Activated CD4-positive, alpha-beta T cell treated with anti-CD3 and anti-CD28 coated beads, Interleukin-2, amount 50 U/mL, for 4 hours (primary cell): ENCODE results near the gene LRRN4.

ENCODE experiments used
- DNase-seq, 2 experiments: peaks; one replicate each; pipeline ENCODE4 v3.0.0-alpha.2; 2020

The LRRN4 gene

DNA sequence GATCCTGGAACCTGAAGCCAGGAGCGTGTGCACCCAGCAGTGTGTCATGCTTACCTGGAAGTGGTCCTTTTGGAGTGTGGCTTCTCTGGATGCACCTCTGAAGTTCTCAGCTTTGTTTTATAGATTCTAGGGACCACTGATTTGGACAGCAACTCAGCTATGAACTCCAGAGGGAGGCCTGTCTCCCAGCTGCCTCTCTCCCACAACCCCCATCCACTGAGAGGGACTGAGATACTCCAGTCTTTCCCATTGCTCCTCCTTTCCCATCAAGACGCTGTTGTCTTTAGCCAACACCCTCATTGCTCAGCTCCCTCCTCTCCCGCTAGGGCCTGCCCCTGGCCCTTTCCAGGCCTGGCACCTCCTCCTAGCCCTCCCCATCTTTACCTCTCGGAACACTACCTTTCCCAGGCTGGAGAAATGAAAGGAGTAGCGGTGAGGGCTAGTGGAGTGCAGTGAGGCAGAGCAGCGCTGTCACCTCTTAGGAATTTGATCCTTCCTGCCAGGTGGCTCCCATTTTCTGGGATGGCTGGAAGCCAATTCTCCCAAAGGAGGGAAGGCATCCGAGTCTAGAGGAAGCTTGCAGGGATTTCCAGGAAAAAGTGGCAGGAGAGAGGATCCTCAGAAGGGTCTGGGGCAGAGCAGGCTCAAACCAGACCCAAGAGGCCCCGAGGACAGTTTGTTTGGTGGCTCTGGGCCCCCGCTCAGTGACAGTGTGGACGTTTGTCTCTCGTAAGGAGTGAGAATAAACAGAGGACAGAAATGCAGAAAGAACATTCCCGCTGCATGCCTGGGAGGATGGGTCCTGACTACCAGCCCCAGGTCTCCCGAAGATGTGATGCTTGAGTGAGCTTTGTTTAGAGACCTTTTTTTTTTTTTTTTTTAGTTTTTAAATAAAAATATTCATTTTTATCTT is at the start of gene LRRN4:
LRRN4 (minus strand) TSS at position 285 of the 913 bp plus-strand sequence. CDS start 1,261 bp downstream, outside the sequence.
- DNase-seq, result no peak

DNA sequence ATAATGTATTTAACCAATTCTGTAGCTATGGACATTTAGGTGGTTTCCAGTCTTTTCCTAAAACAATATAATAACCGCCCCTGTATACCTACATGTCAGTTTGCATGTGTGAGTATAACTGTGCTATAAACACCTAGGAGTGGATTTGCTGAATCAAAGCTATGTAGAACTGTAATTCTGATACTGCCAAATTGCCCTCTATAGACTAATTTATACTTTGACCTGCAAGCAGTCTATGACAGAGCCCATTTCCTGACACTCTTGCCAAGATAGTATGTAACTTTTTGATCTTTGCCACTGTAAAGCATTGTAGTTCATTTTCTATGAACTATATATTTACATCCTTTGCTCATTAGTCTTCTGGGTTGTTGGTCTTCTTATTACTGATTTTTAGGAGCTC is 49.4 kb upstream of the LRRN4 start:
- no peak for DNase-seq

DNA sequence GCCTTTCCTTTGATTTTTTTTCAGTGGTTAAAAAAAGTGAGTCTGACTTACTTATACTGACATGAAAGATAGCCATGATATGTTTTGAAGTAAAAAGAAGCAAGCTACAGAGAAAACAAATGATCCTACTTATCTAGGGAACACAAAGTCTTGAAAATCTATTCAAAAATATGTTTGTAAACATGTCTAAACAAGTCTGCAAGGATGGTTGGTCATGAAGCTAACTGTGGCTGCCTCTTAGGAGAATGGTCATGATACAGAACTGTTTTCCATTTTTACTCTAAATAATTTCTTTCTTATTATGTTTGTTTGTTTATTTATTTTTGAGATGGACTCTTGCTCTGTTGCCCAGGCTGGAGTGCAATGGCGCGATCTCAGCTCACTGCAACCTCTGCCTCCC is 47.5 kb upstream of the LRRN4 start:
- DNase-seq, result no peak

- no peak for DNase-seq
Observed at GRCh38 chr20:6100246-6100645, 46.4 kb upstream of the LRRN4 start.

DNA sequence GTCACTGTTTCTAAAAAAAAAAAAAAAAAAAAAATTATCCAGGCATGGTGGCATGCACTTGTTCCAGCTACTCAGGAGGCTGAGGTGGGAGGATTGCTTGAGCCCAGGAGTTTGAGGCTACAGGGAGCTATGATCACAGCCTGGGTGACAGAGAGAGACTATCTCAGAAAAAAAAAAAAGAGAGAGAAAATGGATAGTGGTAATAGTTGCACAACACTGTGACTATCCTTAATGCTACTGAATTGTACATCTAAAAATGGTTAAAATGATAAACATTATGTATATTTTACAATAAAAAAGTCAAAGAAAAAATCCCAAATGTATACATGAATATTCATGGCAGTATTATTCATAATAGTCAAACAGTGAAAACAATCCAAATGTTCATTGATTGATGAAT is 46.0 kb upstream of the LRRN4 start:
- DNase-seq, result no peak

- DNase-seq, result no peak
Observed at GRCh38 chr20:6095409-6095808, 41.5 kb upstream of the LRRN4 start.

DNA sequence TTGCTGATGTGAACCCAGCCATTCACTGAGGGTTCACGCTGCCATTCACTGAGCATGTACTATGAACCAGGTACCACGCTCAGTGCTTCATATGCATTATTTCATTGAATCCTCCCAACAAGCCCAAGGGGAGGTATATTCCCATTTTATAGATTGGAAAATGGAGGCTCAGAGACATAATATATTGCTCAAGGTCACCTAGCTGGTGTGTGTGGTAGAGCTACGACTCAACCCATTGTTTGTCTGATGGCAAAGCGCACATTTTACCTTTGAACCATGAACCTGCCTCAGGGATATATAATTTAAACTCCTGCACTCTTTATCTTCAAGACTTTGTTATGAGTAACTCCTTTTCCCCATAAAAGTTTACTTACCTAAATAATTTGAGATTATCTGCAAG is 40.7 kb upstream of the LRRN4 start:
- DNase-seq, result no peak

- no peak for DNase-seq
Observed at GRCh38 chr20:6094063-6094462, 40.2 kb upstream of the LRRN4 start.

DNA sequence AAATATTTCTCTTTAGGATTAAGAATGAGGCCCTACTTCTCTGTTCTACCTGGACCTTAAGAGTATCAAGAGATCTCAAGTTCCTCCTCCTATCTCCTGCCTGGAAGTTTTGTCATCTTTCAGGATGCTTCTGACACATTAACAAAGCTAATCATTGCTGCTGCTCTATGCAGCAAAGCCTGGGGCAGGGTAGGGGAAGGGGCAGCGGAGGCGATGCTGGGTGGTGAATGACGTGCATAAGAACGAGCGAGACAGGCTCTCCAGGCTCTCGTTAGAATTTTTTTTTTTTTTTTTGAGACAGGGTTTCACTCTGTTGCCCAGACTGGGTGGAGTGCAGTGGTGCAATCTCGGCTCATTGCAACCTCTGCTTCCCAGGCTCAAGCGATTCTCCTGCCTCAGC is 37.8 kb upstream of the LRRN4 start:
- DNase-seq, result no peak

DNA sequence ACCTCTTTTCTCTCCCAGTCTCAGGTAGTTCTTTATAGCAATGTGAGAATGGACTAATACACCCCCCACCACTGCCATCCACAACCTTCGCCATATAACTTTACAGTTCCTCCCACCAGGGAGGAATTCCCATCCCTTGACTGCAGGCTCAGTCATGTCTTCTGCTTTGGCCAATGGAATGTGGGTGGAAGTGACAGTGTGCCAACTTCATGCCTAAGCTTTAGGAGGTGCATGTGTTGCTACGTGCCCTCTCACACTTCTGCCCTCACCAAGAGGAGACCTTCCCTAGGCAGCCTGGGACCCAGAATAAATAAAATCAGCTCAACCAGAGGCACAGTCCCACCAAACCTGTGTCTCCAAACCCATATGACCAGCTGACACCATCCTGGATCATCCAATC is 33.0 kb upstream of the LRRN4 start:
- DNase-seq, result no peak

GRCh38 chr20:6083926-6084325 is 30.1 kb upstream of the LRRN4 start:
- DNase-seq, result no peak

- DNase-seq, result no peak
Observed at GRCh38 chr20:6081236-6081635, 27.4 kb upstream of the LRRN4 start.

DNA sequence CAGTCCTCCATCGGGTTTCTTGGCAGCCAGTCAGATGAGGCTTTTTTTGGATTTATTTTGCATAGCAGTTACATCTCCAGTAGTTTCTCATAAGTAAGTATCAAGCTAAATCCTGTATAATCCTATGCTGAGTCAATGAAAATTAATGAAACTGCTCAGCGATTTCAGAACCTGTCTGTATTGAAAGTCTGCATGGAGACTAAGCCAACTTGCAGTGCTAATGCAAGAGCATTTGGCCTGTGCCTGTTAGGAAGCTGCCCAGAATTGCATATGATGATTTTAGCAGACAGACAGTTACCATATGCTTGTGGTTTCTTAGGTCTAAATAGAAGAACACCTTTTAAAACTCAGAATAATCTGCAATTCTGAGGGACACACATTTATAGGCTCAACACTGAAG is 25.2 kb upstream of the LRRN4 start:
- no peak for DNase-seq

DNA sequence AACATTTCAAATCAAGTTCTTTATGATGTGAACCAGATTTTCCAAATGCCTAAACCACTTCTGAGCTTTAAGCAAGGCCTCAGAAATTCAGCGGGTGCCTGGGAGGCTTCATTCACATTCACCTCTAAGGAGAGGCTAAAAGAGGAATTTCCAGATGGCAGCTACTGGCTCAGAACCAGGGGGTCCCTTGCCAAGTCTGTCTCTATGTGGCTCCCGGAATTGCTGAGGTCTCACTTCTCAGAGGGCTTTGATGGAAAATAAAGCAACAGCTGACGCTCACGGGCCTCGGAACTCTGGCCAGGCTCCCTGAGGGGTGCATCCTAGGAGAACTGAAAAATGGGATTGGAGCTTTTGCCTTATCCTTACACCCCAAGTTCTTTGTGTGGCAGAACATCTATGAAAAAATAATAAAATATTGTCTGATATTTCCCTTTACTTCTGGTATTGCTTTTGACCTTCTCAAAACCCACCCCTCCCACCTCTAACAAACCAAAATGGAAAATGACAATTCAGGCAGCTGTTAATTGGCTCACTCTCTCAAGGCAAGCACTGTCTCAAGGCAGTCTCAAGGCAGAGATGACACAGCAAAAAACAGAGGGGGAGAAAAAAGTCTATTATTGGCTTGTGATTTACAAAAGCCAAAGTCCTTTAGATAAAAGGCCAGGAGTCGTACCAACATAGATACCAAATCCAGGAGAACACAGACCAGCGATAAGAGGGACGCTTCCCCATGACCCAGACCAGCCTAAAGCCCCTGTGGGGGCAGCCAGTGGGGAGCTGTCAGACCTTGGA is 21.8 kb upstream of the LRRN4 start:
- DNase-seq, result no peak

DNA sequence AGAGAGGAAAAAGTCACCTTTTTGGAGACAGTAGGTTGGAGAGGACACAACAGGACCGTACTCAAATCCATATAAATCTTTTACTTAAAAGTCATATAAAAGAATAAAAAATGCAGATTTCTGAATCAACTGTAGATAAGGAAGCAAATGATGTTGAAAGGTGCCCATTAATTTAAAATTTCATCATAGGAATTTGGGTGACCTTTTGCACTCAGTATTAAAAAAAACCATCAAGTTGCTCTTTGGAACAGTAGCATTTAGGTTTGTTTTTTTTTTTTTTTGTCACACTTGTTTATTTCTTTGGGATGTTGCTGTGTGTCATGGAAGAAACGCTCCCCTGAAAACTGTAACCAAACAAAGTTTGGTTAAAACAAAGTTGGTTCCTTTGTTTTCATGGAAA is 20.9 kb upstream of the LRRN4 start:
- no peak for DNase-seq

DNA sequence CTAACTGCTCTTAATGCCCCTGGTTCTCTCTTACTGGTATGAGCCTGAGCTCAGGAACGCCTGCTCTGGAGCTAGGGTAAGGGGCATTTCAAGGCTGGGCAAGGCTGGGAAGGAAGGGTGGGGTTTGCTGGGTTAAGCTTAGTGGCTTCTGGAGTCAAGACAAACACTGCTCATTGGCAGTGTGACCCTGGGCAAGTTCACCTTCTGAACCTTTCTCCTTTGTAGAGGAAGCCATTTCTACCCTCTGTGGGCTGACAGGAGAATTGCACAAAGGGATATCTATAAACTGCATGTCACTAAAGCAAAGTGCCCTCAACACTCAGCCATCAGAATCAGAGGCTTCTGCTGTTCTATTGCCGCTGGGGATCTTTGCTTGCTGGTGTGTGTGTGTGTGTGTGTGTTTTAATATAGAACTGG is 20.3 kb upstream of the LRRN4 start:
- DNase-seq, result no peak

GRCh38 chr20:6070829-6071695 is 17.2 kb upstream of the LRRN4 start:
- no peak for DNase-seq

DNA sequence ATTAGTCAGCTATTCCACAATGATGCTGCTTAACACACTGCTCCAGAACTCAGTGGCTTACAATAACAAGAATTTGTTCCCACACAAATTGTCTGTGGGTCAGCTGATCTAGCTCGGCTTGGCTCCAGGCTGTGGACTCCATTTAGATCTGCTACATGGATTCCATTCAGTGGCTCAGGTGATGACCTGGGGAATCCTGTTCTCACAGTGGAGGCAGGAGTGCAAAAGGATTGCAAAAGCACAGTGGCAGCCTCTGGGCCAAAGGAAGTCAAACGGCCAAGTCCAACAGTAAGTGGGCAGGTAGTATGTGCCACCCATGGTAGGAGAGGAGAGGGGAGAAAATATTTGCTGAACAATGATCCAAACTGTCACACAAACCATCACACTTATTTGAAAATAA is 15.8 kb upstream of the LRRN4 start:
- no peak for DNase-seq

GRCh38 chr20:6067763-6068318 is 14.0 kb upstream of the LRRN4 start:
- DNase-seq, result no peak

DNA sequence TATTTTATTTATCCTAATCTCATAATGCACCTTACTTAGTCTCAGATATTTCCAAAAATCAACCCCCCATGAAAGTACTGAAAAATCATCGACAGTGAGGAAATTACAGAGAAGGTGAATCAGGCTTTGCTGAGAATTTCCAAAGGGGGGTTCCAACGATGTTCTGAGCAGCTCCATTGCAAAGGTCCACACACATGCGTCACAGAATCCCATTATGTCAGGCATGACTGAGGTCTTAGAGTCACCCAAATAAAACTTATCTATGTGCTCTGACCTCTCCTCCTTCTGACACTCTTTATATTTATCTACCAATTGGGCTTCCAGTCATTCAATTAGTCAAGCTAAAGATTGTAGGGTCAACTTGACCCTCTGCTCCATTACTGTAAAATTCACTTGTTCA is 12.7 kb upstream of the LRRN4 start:
- no peak for DNase-seq

DNA sequence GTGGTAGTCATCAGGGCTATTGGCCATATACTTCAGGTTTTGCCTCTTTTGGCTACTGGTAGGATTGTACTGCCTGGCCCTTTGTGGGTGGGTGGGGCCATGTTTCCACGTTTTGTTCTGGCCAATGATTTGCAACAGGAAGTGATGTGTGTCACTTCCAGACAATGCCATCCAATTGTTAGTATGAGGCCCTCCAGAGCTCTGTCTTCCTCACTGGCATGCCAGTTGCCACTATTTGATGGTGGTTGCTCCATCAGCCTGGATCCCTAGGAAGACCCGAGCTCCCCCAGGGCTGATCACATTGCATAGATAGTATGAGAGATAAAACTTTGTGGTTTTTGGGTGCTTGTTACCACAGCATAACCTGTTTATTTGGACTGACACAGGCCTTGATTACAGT is 7.7 kb upstream of the LRRN4 start:
- no peak for DNase-seq

DNA sequence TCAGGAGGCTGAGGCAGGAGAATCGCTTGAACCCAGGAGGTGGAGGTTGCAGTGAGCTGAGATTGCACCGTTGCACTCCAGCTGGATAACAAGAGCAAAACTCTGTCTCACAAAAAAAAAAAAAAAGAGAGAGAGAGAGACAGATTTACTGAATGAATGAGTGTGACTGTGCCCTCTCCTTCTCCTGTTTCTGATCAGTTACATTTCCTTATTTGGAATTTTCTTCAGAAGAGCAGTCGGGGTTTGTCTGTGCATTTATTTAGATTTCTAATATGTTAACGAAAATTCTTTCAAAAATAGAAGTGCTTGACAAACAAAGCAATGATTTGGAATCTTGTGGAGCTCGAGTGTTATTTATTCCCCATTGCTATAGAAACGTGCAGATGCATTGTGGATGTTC is 6.4 kb upstream of the LRRN4 start:
- DNase-seq, result no peak
